Skeletal muscle satellite cell (primary cell): ENCODE data around the gene ZDHHC7.

ENCODE experiments used
- H3K27me3 ChIP-seq: 2 replicates; pipeline ENCODE4 v1.7.0; 2013; ENCODE audit warnings: low read length; ENCODE audit not compliant: control insufficient read depth, insufficient read depth
- H3K36me3 ChIP-seq: 2 replicates; pipeline ENCODE4 v1.7.0; 2013; ENCODE audit warnings: mild to moderate bottlenecking, control low read depth, low read length; ENCODE audit not compliant: insufficient read depth
- H3K4me1 ChIP-seq: 2 replicates; pipeline ENCODE4 v1.7.0; 2013; ENCODE audit warnings: low read length; ENCODE audit not compliant: control insufficient read depth, insufficient read depth
- H3K4me2 ChIP-seq: 2 replicates; pipeline ENCODE4 v1.7.0; 2013; ENCODE audit warnings: mild to moderate bottlenecking, low read length
- H3K4me3 ChIP-seq: 2 replicates; pipeline ENCODE4 v1.7.0; 2013; ENCODE audit warnings: low read length
- H3K9ac ChIP-seq: 2 replicates; pipeline ENCODE4 v1.7.0; 2013; ENCODE audit warnings: mild to moderate bottlenecking, low read depth, low read length, moderate library complexity
- H3K9me3 ChIP-seq: replicated peaks from 2 replicates; pipeline ENCODE4 v1.7.0; 2013; ENCODE audit warnings: mild to moderate bottlenecking, control low read depth, low read length

Gene ZDHHC7

GRCh38 chr16:85028685-85029407, 17.5 kb upstream of the ZDHHC7 start:
- Histone ChIP-seq H3K4me1 (peaks cover 35% of the 10 kb centered on the region), H3K4me3 (peak overlapping the region; percentile 80), H3K36me3 (no peaks in the 10 kb centered on the region), H3K9me3 (no peaks in the 10 kb centered on the region), H3K27me3 (no peaks in the 10 kb centered on the region), H3K4me2 (peak overlapping the region; percentile 84), H3K9ac (peak overlapping the region; percentile 88)

- H3K4me1 ChIP-seq: peaks cover 35% of the 10 kb centered on the region
These were observed 16.8 kb upstream of the ZDHHC7 start for GRCh38 chr16:85027958-85028684.

GRCh38 chr16:85027349-85027957, 16.1 kb upstream of the ZDHHC7 start, which contains the start of gene KIAA0513:
Gene KIAA0513 (plus strand): TSS chr16:85027795. CDS start chr16:85067072, 39,277 bp downstream.
- H3K27me3 ChIP-seq: no peaks in the 10 kb centered on the region
- H3K4me3 ChIP-seq: peak within 1 kb of the TSS; percentile 80
- H3K36me3 ChIP-seq: no peaks in the 10 kb centered on the region
- peak within 1 kb of the TSS; percentile 84 for H3K4me2 ChIP-seq
- no peaks in the 10 kb centered on the region for H3K9me3 ChIP-seq
- H3K4me1 ChIP-seq: peaks cover 35% of the 10 kb centered on the region
- peak within 1 kb of the TSS; percentile 88 for H3K9ac ChIP-seq

More at GRCh38 chr16:85027958-85028684, 16.8 kb upstream of the ZDHHC7 start:
- Histone ChIP-seq H3K4me3 (peak overlapping the region; percentile 80), H3K9ac (peak overlapping the region; percentile 88), H3K36me3 (no peaks in the 10 kb centered on the region), H3K4me2 (peak overlapping the region; percentile 84), H3K9me3 (no peaks in the 10 kb centered on the region), H3K27me3 (no peaks in the 10 kb centered on the region)

GRCh38 chr16:85026703-85027102, 15.4 kb upstream of the ZDHHC7 start:
- Histone ChIP-seq H3K4me1 (peaks cover 35% of the 10 kb centered on the region), H3K4me2 (peak overlapping the region; percentile 84), H3K9ac (peak overlapping the region; percentile 88)

GRCh38 chr16:85025781-85026653, 14.7 kb upstream of the ZDHHC7 start:
- no peak overlapping the region for H3K9ac ChIP-seq
- peak overlapping the region; percentile 28 for H3K4me2 ChIP-seq
- H3K27me3 ChIP-seq: no peaks in the 10 kb centered on the region
- H3K36me3 ChIP-seq: no peaks in the 10 kb centered on the region
- peaks cover 35% of the 10 kb centered on the region for H3K4me1 ChIP-seq
- no peaks in the 10 kb centered on the region for H3K9me3 ChIP-seq
- H3K4me3 ChIP-seq: no peak overlapping the region

More at GRCh38 chr16:85026703-85027102, 15.4 kb upstream of the ZDHHC7 start:
- no peaks in the 10 kb centered on the region for H3K36me3 ChIP-seq
- H3K27me3 ChIP-seq: no peaks in the 10 kb centered on the region
- H3K9me3 ChIP-seq: no peaks in the 10 kb centered on the region
- peak overlapping the region; percentile 80 for H3K4me3 ChIP-seq

GRCh38 chr16:85019659-85020245, 8.4 kb upstream of the ZDHHC7 start:
- Histone ChIP-seq H3K4me1 (peaks cover 16% of the 10 kb centered on the region), H3K4me3 (no peak overlapping the region), H3K9me3 (no peaks in the 10 kb centered on the region), H3K27me3 (peaks cover 15% of the 10 kb centered on the region), H3K9ac (no peak overlapping the region), H3K36me3 (no peaks in the 10 kb centered on the region), H3K4me2 (no peak overlapping the region)

- Histone ChIP-seq H3K9ac (no peak overlapping the region), H3K4me2 (no peak overlapping the region), H3K9me3 (no peaks in the 10 kb centered on the region), H3K4me3 (no peak overlapping the region), H3K4me1 (peaks cover 16% of the 10 kb centered on the region), H3K36me3 (no peaks in the 10 kb centered on the region), H3K27me3 (peaks cover 15% of the 10 kb centered on the region)
These were observed 7.3 kb upstream of the ZDHHC7 start for GRCh38 chr16:85018529-85019236.

- no peaks in the 10 kb centered on the region for H3K9me3 ChIP-seq
- H3K9ac ChIP-seq: no peak overlapping the region
- H3K36me3 ChIP-seq: no peaks in the 10 kb centered on the region
- H3K4me1 ChIP-seq: peaks cover 16% of the 10 kb centered on the region
- H3K4me3 ChIP-seq: no peak overlapping the region
- no peak overlapping the region for H3K4me2 ChIP-seq
- peaks cover 15% of the 10 kb centered on the region for H3K27me3 ChIP-seq
These were observed 6.3 kb upstream of the ZDHHC7 start for GRCh38 chr16:85017633-85018032.

GRCh38 chr16:85017151-85017550, 5.8 kb upstream of the ZDHHC7 start:
- no peak overlapping the region for H3K4me3 ChIP-seq
- peak overlapping the region; percentile 16 for H3K4me2 ChIP-seq
- peaks cover 16% of the 10 kb centered on the region for H3K4me1 ChIP-seq
- no peak overlapping the region for H3K9ac ChIP-seq
- H3K27me3 ChIP-seq: peaks cover 15% of the 10 kb centered on the region
- H3K36me3 ChIP-seq: no peaks in the 10 kb centered on the region
- no peaks in the 10 kb centered on the region for H3K9me3 ChIP-seq

- Histone ChIP-seq H3K27me3 (peaks cover 15% of the 10 kb centered on the region), H3K9me3 (no peaks in the 10 kb centered on the region), H3K4me1 (peaks cover 20% of the 10 kb centered on the region), H3K36me3 (no peaks in the 10 kb centered on the region), H3K9ac (no peak overlapping the region), H3K4me3 (no peak overlapping the region), H3K4me2 (no peak overlapping the region)
These were observed 4.3 kb upstream of the ZDHHC7 start for GRCh38 chr16:85015481-85016187.
